Testis (tissue), 3 donors: Measurements from ENCODE around the gene ARFGEF3. TPM values are rescaled to one million over a fixed set of nuclear protein-coding genes. Genes with fewer than 3 reads are reported as not detected.

Experiments used
- DNase-seq: peaks from one replicate; pipeline ENCODE4 v3.0.0-alpha.2; 2019
- H3K27ac ChIP-seq, 2 donors: fragments of 200-600 bp; sonication (generic); one replicate each; pipeline ENCODE4 v1.5.1; 2019
- H3K27me3 ChIP-seq: fragments of 200-600 bp; sonication (generic); one replicate; pipeline ENCODE4 v1.5.1; 2019
- H3K36me3 ChIP-seq: fragments of 200-600 bp; sonication (generic); one replicate; pipeline ENCODE4 v1.5.1; 2017; ENCODE audit warnings: low read depth; ENCODE audit errors: missing control alignments
- H3K4me1 ChIP-seq: fragments of 200-600 bp; sonication (generic); one replicate; pipeline ENCODE4 v1.5.1; 2019
- H3K4me3 ChIP-seq, 2 donors: fragments of 200-600 bp; sonication (generic); one replicate each; pipeline ENCODE4 v1.5.1; 2017 to 2019
- H3K9me3 ChIP-seq: fragments of 200-600 bp; sonication (generic); one replicate; pipeline ENCODE4 v1.5.1; 2017
- CTCF ChIP-seq, 3 experiments: fragments of 450-650 bp in 2 of 3; fragments of 200-600 bp in 1 of 3; sonication (generic) in 1 of 3; IDR thresholded peaks; one replicate each; pipeline ENCODE4 v1.5.1; 2016 to 2019; ENCODE audit warnings: antibody characterized with exemption in 3 of 3, mild to moderate bottlenecking in 2 of 3, moderate library complexity in 1 of 3
- POLR2A ChIP-seq: fragments of 450-650 bp; IDR thresholded peaks from one replicate; pipeline ENCODE4 v1.6.1; 2017; ENCODE audit warnings: antibody characterized with exemption, mild to moderate bottlenecking, moderate library complexity
- WGBS, 2 donors: methylation state at CpG; one replicate each; pipeline ENCODE4 v1.1.5; 2018; 5-methylcytosine and 5-hydroxymethylcytosine counted together
- intact Hi-C: fragments of 100-400 bp; cut with DNase I; formaldehyde crosslinking; loops from one replicate; pipeline ENCODE4 v1.15.1; 2023; ENCODE audit warnings: low total_unique reads
- polyA plus RNA-seq: library from polyadenylated mRNA; stranded (reverse); fragments of 350-450 nt; fragmentation: Illumina TruSeq; extraction: RNeasy Lipid Tissue Mini Kit (QIAGEN cat#74804); gene quantifications from one replicate; pipeline ENCODE4 v1.2.3, GENCODE V29; 2014; ENCODE audit warnings: low read depth, low replicate concordance; ENCODE audit not compliant: insufficient read depth
- total RNA-seq, 2 donors: library from RNA; depleted of rRNA; stranded (reverse); fragments of >200 nt; gene quantifications; one replicate each; pipeline ENCODE4 v1.2.3, GENCODE V29; 2016

ARFGEF3 gene
- total and polyA plus RNA-seq, 3 donors from 2014 or later = 1.9 to 2.9 (median 2.8) TPM

GRCh38 chr6:138258991-138259390, 97.3 kb downstream of the ARFGEF3 start:
- no peaks in the 10 kb centered on the region for H3K9me3 ChIP-seq
- H3K27ac ChIP-seq = no peak overlapping the region
- intact Hi-C loops = no loop called here
- H3K27me3 ChIP-seq = no peaks in the 10 kb centered on the region
- 56 to 64% methylated on average over 6 of the region's 6 CpGs for whole genome bisulfite sequencing, 2 donors
- TF ChIP-seq CTCF (IDR thresholded peaks at IDR 0.05) (no peak), POLR2A (no peak)
- no peaks in the 10 kb centered on the region for H3K36me3 ChIP-seq
- H3K4me1 ChIP-seq = no peaks in the 10 kb centered on the region
- no peak overlapping the region for H3K4me3 ChIP-seq
- DNase-seq = no peak

GRCh38 chr6:138261116-138261780, 99.5 kb downstream of the ARFGEF3 start:
- Histone ChIP-seq H3K36me3 (no peaks in the 10 kb centered on the region), H3K4me1 (no peaks in the 10 kb centered on the region), H3K27ac (no peak overlapping the region), H3K27me3 (no peaks in the 10 kb centered on the region), H3K9me3 (no peaks in the 10 kb centered on the region), H3K4me3 (no peak overlapping the region)
- WGBS, 2 donors = 64 to 71% methylated on average over 2 of the region's 2 CpGs
- intact Hi-C loops = no loop called here
- DNase-seq = no peak
- TF ChIP-seq POLR2A (no peak), CTCF (IDR thresholded peaks at IDR 0.05) (no peak)

GRCh38 chr6:138263963-138264362, 102.2 kb downstream of the ARFGEF3 start:
- Histone ChIP-seq H3K4me1 (no peaks in the 10 kb centered on the region), H3K4me3 (no peak overlapping the region), H3K36me3 (no peaks in the 10 kb centered on the region), H3K27me3 (no peaks in the 10 kb centered on the region), H3K27ac (no peak overlapping the region), H3K9me3 (no peaks in the 10 kb centered on the region)
- intact Hi-C loops = no loop called here
- no peak for DNase-seq
- 78 to 85% methylated on average over 4 of the region's 4 CpGs for WGBS, 2 donors
- TF ChIP-seq POLR2A (no peak), CTCF (IDR thresholded peaks at IDR 0.05) (no peak)

- H3K4me3 ChIP-seq = no peak overlapping the region
- no peak for TF ChIP-seq CTCF (IDR thresholded peaks at IDR 0.05)
- TF ChIP-seq POLR2A = no peak
- no peaks in the 10 kb centered on the region for H3K9me3 ChIP-seq
- no peaks in the 10 kb centered on the region for H3K36me3 ChIP-seq
- H3K4me1 ChIP-seq = no peaks in the 10 kb centered on the region
- no peak overlapping the region for H3K27ac ChIP-seq
- DNase-seq = no peak
- intact Hi-C loops = no loop called here
- H3K27me3 ChIP-seq = no peaks in the 10 kb centered on the region
Measured at GRCh38 chr6:138264372-138264880, 102.7 kb downstream of the ARFGEF3 start.

GRCh38 chr6:138266095-138266494, 104.4 kb downstream of the ARFGEF3 start:
- intact Hi-C loops = no loop called here

More at GRCh38 chr6:138266095-138266494, 104.4 kb downstream of the ARFGEF3 start:
- Histone ChIP-seq H3K36me3 (no peaks in the 10 kb centered on the region), H3K27ac (no peak overlapping the region), H3K4me1 (no peaks in the 10 kb centered on the region), H3K27me3 (no peaks in the 10 kb centered on the region), H3K4me3 (no peak overlapping the region), H3K9me3 (no peaks in the 10 kb centered on the region)
- WGBS, 2 donors = 82 to 88% methylated on average over 3 of the region's 3 CpGs
- TF ChIP-seq POLR2A (no peak), CTCF (IDR thresholded peaks at IDR 0.05) (no peak)
- no peak for DNase-seq
